ENCODE data around the gene SIX2. TPM values are rescaled to one million over a fixed set of nuclear protein-coding genes. Genes with fewer than 3 reads are reported as not detected.

The SIX2 gene
- total and polyA plus RNA-seq, 4 donors, result 1.7 to 6.0 (median 2.6) TPM

GRCh38 chr2:45008296-45009129 lies 739 bp downstream of the SIX2 start:
- Histone ChIP-seq H3K27me3 (ENCODE audit: control insufficient read depth in 1 of 2, insufficient read depth in 2 of 2, low read length in 1 of 2) (no peaks in the 10 kb centered on the region), H3K9me3 (ENCODE audit: control insufficient read depth, low read length) (no peaks in the 10 kb centered on the region), H3K4me1 (ENCODE audit: control insufficient read depth in 1 of 2, insufficient read depth in 2 of 2, low read length in 2 of 2) (no peaks in the 10 kb centered on the region), H3K4me3 (ENCODE audit: low read length in 2 of 2) (peak overlapping the region; percentile 38 to 65), H3K36me3 (ENCODE audit: control insufficient read depth in 1 of 2, insufficient read depth in 2 of 2, low read length in 1 of 2) (peaks cover 0 to 4% of the 10 kb centered on the region in 2 donors), H3K27ac (ENCODE audit: low read depth in 1 of 2, low read length in 2 of 2) (peak overlapping the region in 1 of 2 donors; percentile 34)
- intact Hi-C loops (cut with DNase I), result no loop called here
- DNase-seq, result peak; percentile 64 to 81
- 26% methylated on average over 75 of the region's 75 CpGs for WGBS, 2 donors
- no peak for ATAC-seq (ENCODE audit: low FRiP score)

- Histone ChIP-seq H3K27me3 (ENCODE audit: control insufficient read depth in 1 of 2, insufficient read depth in 2 of 2, low read length in 1 of 2) (no peaks in the 10 kb centered on the region), H3K36me3 (ENCODE audit: control insufficient read depth in 1 of 2, insufficient read depth in 2 of 2, low read length in 1 of 2) (peaks cover 0 to 4% of the 10 kb centered on the region in 2 donors), H3K4me3 (ENCODE audit: low read length in 2 of 2) (peak overlapping the region in 1 of 2 donors; percentile 38), H3K27ac (ENCODE audit: low read depth in 1 of 2, low read length in 2 of 2) (no peak overlapping the region), H3K4me1 (ENCODE audit: control insufficient read depth in 1 of 2, insufficient read depth in 2 of 2, low read length in 2 of 2) (no peaks in the 10 kb centered on the region), H3K9me3 (ENCODE audit: control insufficient read depth, low read length) (no peaks in the 10 kb centered on the region)
- intact Hi-C loops (cut with DNase I), result no loop called here
- DNase-seq (no peak), ATAC-seq (ENCODE audit: low FRiP score) (no peak)
- WGBS, 2 donors, result 77 to 81% methylated on average over 6 of the region's 6 CpGs
Observed at GRCh38 chr2:45007961-45008295, 1.3 kb downstream of the SIX2 start.

- no peak for DNase-seq
- Histone ChIP-seq H3K4me3 (ENCODE audit: low read length in 2 of 2) (no peak overlapping the region), H3K36me3 (ENCODE audit: control insufficient read depth in 1 of 2, insufficient read depth in 2 of 2, low read length in 1 of 2) (peaks cover 0 to 4% of the 10 kb centered on the region in 2 donors), H3K9me3 (ENCODE audit: control insufficient read depth, low read length) (no peaks in the 10 kb centered on the region), H3K4me1 (ENCODE audit: control insufficient read depth in 1 of 2, insufficient read depth in 2 of 2, low read length in 2 of 2) (no peaks in the 10 kb centered on the region), H3K27ac (ENCODE audit: low read depth in 1 of 2, low read length in 2 of 2) (no peak overlapping the region), H3K27me3 (ENCODE audit: control insufficient read depth in 1 of 2, insufficient read depth in 2 of 2, low read length in 1 of 2) (no peaks in the 10 kb centered on the region)
- WGBS, 2 donors, result 90 to 93% methylated on average over 7 of the region's 7 CpGs
- no peak for ATAC-seq (ENCODE audit: low FRiP score)
- intact Hi-C loops (cut with DNase I), result no loop called here
Observed at GRCh38 chr2:45006942-45007287, 2.3 kb downstream of the SIX2 start.

- Histone ChIP-seq H3K4me3 (ENCODE audit: low read length in 2 of 2) (no peak overlapping the region), H3K27me3 (ENCODE audit: control insufficient read depth in 1 of 2, insufficient read depth in 2 of 2, low read length in 1 of 2) (no peaks in the 10 kb centered on the region), H3K27ac (ENCODE audit: low read depth in 1 of 2, low read length in 2 of 2) (no peak overlapping the region), H3K4me1 (ENCODE audit: control insufficient read depth in 1 of 2, insufficient read depth in 2 of 2, low read length in 2 of 2) (no peaks in the 10 kb centered on the region), H3K36me3 (ENCODE audit: control insufficient read depth in 1 of 2, insufficient read depth in 2 of 2, low read length in 1 of 2) (peaks cover 0 to 4% of the 10 kb centered on the region in 2 donors), H3K9me3 (ENCODE audit: control insufficient read depth, low read length) (no peaks in the 10 kb centered on the region)
- no peak for ATAC-seq (ENCODE audit: low FRiP score)
- DNase-seq, result no peak
- WGBS, 2 donors, result 89 to 91% methylated on average over 37 of the region's 37 CpGs
- intact Hi-C loops (cut with DNase I), result no loop called here
Observed at GRCh38 chr2:45006041-45006941, 3.0 kb downstream of the SIX2 start.

GRCh38 chr2:45005261-45006002 lies 3.8 kb downstream of the SIX2 start:
- Histone ChIP-seq H3K27ac (ENCODE audit: low read depth in 1 of 2, low read length in 2 of 2) (no peak overlapping the region), H3K27me3 (ENCODE audit: control insufficient read depth in 1 of 2, insufficient read depth in 2 of 2, low read length in 1 of 2) (no peaks in the 10 kb centered on the region), H3K9me3 (ENCODE audit: control insufficient read depth, low read length) (no peaks in the 10 kb centered on the region), H3K36me3 (ENCODE audit: control insufficient read depth in 1 of 2, insufficient read depth in 2 of 2, low read length in 1 of 2) (peaks cover 0 to 4% of the 10 kb centered on the region in 2 donors), H3K4me1 (ENCODE audit: control insufficient read depth in 1 of 2, insufficient read depth in 2 of 2, low read length in 2 of 2) (no peaks in the 10 kb centered on the region), H3K4me3 (ENCODE audit: low read length in 2 of 2) (no peak overlapping the region)
- WGBS, 2 donors, result 88 to 90% methylated on average over 25 of the region's 25 CpGs
- ATAC-seq (ENCODE audit: low FRiP score) (no peak), DNase-seq (peak in 1 of 2 donors; percentile 58)
- intact Hi-C loops (cut with DNase I), result no loop called here

GRCh38 chr2:45004562-45005191 lies 4.6 kb downstream of the SIX2 start:
- H3K27ac ChIP-seq (ENCODE audit: low read depth in 1 of 2, low read length in 2 of 2), result no peak overlapping the region
- intact Hi-C loops (cut with DNase I), result no loop called here
- WGBS, 2 donors, result 81 to 88% methylated on average over 45 of the region's 45 CpGs
- ATAC-seq (ENCODE audit: low FRiP score) (no peak), DNase-seq (peak in 1 of 2 donors; percentile 73)
- H3K36me3 ChIP-seq (ENCODE audit: control insufficient read depth in 1 of 2, insufficient read depth in 2 of 2, low read length in 1 of 2), result peaks cover 0 to 4% of the 10 kb centered on the region in 2 donors
- H3K4me1 ChIP-seq (ENCODE audit: control insufficient read depth in 1 of 2, insufficient read depth in 2 of 2, low read length in 2 of 2), result no peaks in the 10 kb centered on the region
- H3K4me3 ChIP-seq (ENCODE audit: low read length in 2 of 2), result no peak overlapping the region
- no peaks in the 10 kb centered on the region for H3K9me3 ChIP-seq (ENCODE audit: control insufficient read depth, low read length)
- H3K27me3 ChIP-seq (ENCODE audit: control insufficient read depth in 1 of 2, insufficient read depth in 2 of 2, low read length in 1 of 2), result no peaks in the 10 kb centered on the region

GRCh38 chr2:45003579-45004551 lies 5.4 kb downstream of the SIX2 start:
- Histone ChIP-seq H3K36me3 (ENCODE audit: control insufficient read depth in 1 of 2, insufficient read depth in 2 of 2, low read length in 1 of 2) (peaks cover 0 to 4% of the 10 kb centered on the region in 2 donors), H3K9me3 (ENCODE audit: control insufficient read depth, low read length) (no peaks in the 10 kb centered on the region), H3K4me3 (ENCODE audit: low read length in 2 of 2) (no peak overlapping the region), H3K4me1 (ENCODE audit: control insufficient read depth in 1 of 2, insufficient read depth in 2 of 2, low read length in 2 of 2) (no peaks in the 10 kb centered on the region), H3K27ac (ENCODE audit: low read depth in 1 of 2, low read length in 2 of 2) (no peak overlapping the region), H3K27me3 (ENCODE audit: control insufficient read depth in 1 of 2, insufficient read depth in 2 of 2, low read length in 1 of 2) (no peaks in the 10 kb centered on the region)
- ATAC-seq (ENCODE audit: low FRiP score), result no peak
- peak in 1 of 2 donors; percentile 53 for DNase-seq
- intact Hi-C loops (cut with DNase I), result no loop called here
- 84 to 88% methylated on average over 40 to 41 of the region's 41 CpGs for WGBS, 2 donors
